Activated CD8-positive, alpha-beta T cell treated with anti-CD3 and anti-CD28 coated beads for 36 hours (primary cell): ENCODE results near the gene CHRNA1. TPM values are rescaled to one million over a fixed set of nuclear protein-coding genes. Genes with fewer than 3 reads are reported as not detected.

Experiments used
- ATAC-seq: fragments of 200-7000 bp; cut with Tn5 transposase; one replicate; pipeline ENCODE4 v1.10.0; 2021; ENCODE audit warnings: mild to moderate bottlenecking, moderate library complexity
- CTCF ChIA-PET: fragments of 350-600 bp; sonication (Branson Sonifier 250); formaldehyde crosslinking; loops from one replicate; lab custom pipeline; 2021; ENCODE audit warnings: antibody characterized with exemption; lab: Charles Lee
- POLR2A ChIA-PET: fragments of 350-600 bp; sonication (Branson Sonifier 250); formaldehyde crosslinking; loops from one replicate; lab custom pipeline; 2021; ENCODE audit warnings: antibody characterized with exemption; lab: Charles Lee
- DNase-seq: peaks from one replicate; pipeline ENCODE4 v3.0.0-alpha.2; 2020
- H3K27ac Mint-ChIP-seq: one replicate; pipeline ENCODE4 v1.8.0; 2021; ENCODE audit warnings: mild to moderate bottlenecking, mixed read lengths
- H3K27me3 Mint-ChIP-seq: one replicate; pipeline ENCODE4 v1.8.0; 2021; ENCODE audit warnings: mixed read lengths
- H3K36me3 Mint-ChIP-seq: one replicate; pipeline ENCODE4 v1.8.0; 2021; ENCODE audit warnings: low read depth, mixed read lengths
- H3K4me1 Mint-ChIP-seq: one replicate; pipeline ENCODE4 v1.8.0; 2021; ENCODE audit warnings: low read depth, mixed read lengths
- H3K4me3 Mint-ChIP-seq: one replicate; pipeline ENCODE4 v1.8.0; 2021; ENCODE audit warnings: mild to moderate bottlenecking, moderate library complexity, mixed read lengths
- H3K9me3 Mint-ChIP-seq: one replicate; pipeline ENCODE4 v1.8.0; 2021; ENCODE audit warnings: mixed read lengths
- CTCF ChIP-seq: fragments of 200-600 bp; IDR thresholded peaks from one replicate; pipeline ENCODE4 v1.8.0; 2022; ENCODE audit warnings: antibody characterized with exemption, mild to moderate bottlenecking
- intact Hi-C: fragments of 100-400 bp; cut with micrococcal nuclease; formaldehyde crosslinking; loops from one replicate; pipeline ENCODE4 v1.10.0; 2022
- total RNA-seq, 2 experiments: library from RNA; stranded (reverse); gene quantifications; one replicate each; pipeline ENCODE4 v1.2.3, GENCODE V29; 2021

Gene CHRNA1
- total RNA-seq, 2 experiments from 2014 or later = not detected

- Mint-ChIP-seq H3K27me3 (no peaks in the 10 kb centered on the region), H3K27ac (no peak overlapping the region), H3K4me1 (peaks cover 46% of the 10 kb centered on the region), H3K4me3 (no peak overlapping the region), H3K9me3 (no peaks in the 10 kb centered on the region), H3K36me3 (no peaks in the 10 kb centered on the region)
- no peak for TF ChIP-seq CTCF
- DNase-seq = no peak
- intact Hi-C loops = loop anchor here (5.0 kb wide), 2 partner anchors 62 to 212 kb away; no protein-coding TSS in a partner anchor
- ATAC-seq = no peak
- POLR2A ChIA-PET = no interaction called here
- CTCF ChIA-PET = interaction anchor here (1.0 to 12.3 kb wide), 13 partner anchors 10 to 256 kb away, joined by 4 to 105 read pairs (median 5); no protein-coding TSS in a partner anchor
These were observed 10.6 kb upstream of the CHRNA1 start for GRCh38 chr2:174774886-174775285.

GRCh38 chr2:174773215-174773614 is 8.9 kb upstream of the CHRNA1 start:
- CTCF ChIA-PET = interaction anchor here (1.2 to 12.3 kb wide), 7 partner anchors 11 to 217 kb away, joined by 3 to 105 read pairs (median 9); no protein-coding TSS in a partner anchor
- Mint-ChIP-seq H3K27ac (no peak overlapping the region), H3K9me3 (no peaks in the 10 kb centered on the region), H3K4me3 (no peak overlapping the region), H3K36me3 (no peaks in the 10 kb centered on the region), H3K27me3 (no peaks in the 10 kb centered on the region), H3K4me1 (peaks cover 29% of the 10 kb centered on the region)
- POLR2A ChIA-PET = no interaction called here
- ATAC-seq (no peak), DNase-seq (no peak)
- intact Hi-C loops = loop anchor here (5.0 kb wide), 1 partner anchor 214 kb away; no protein-coding TSS in a partner anchor
- TF ChIP-seq CTCF = no peak

- no peaks in the 10 kb centered on the region for H3K36me3 Mint-ChIP-seq
- ATAC-seq (no peak), DNase-seq (no peak)
- CTCF ChIA-PET = interaction anchor here (0.6 to 12.3 kb wide), 25 partner anchors 9 to 377 kb away, joined by 3 to 105 read pairs (median 5); no protein-coding TSS in a partner anchor
- H3K27me3 Mint-ChIP-seq = no peaks in the 10 kb centered on the region
- POLR2A ChIA-PET = no interaction called here
- no peak overlapping the region for H3K27ac Mint-ChIP-seq
- TF ChIP-seq CTCF = no peak
- intact Hi-C loops = loop anchor here (5.0 kb wide), 1 partner anchor 215 kb away; no protein-coding TSS in a partner anchor
- no peak overlapping the region for H3K4me3 Mint-ChIP-seq
- H3K9me3 Mint-ChIP-seq = no peaks in the 10 kb centered on the region
- peaks cover 21% of the 10 kb centered on the region for H3K4me1 Mint-ChIP-seq
These were observed 8.2 kb upstream of the CHRNA1 start for GRCh38 chr2:174772472-174772801.

- Mint-ChIP-seq H3K27ac (no peak overlapping the region), H3K27me3 (no peaks in the 10 kb centered on the region), H3K36me3 (no peaks in the 10 kb centered on the region), H3K4me3 (no peak overlapping the region), H3K4me1 (peaks cover 16% of the 10 kb centered on the region), H3K9me3 (no peaks in the 10 kb centered on the region)
- CTCF ChIA-PET = interaction anchor here (0.6 to 12.3 kb wide), 49 partner anchors 9 to 378 kb away, joined by 3 to 105 read pairs (median 4); no protein-coding TSS in a partner anchor
- ATAC-seq (peak; percentile 88), DNase-seq (peak; percentile 81)
- POLR2A ChIA-PET = no interaction called here
- peak; percentile 65 for TF ChIP-seq CTCF
- intact Hi-C loops = loop anchor here (5.0 kb wide), 1 partner anchor 215 kb away; no protein-coding TSS in a partner anchor
These were observed 7.6 kb upstream of the CHRNA1 start for GRCh38 chr2:174771631-174772471.

- no peak overlapping the region for H3K4me3 Mint-ChIP-seq
- peaks cover 12% of the 10 kb centered on the region for H3K4me1 Mint-ChIP-seq
- H3K27me3 Mint-ChIP-seq = no peaks in the 10 kb centered on the region
- ATAC-seq = no peak
- POLR2A ChIA-PET = no interaction called here
- H3K27ac Mint-ChIP-seq = no peak overlapping the region
- intact Hi-C loops = loop anchor here (5.0 kb wide), 1 partner anchor 216 kb away; no protein-coding TSS in a partner anchor
- DNase-seq = no peak
- no peaks in the 10 kb centered on the region for H3K36me3 Mint-ChIP-seq
- no peak for TF ChIP-seq CTCF
- CTCF ChIA-PET = interaction anchor here (0.6 to 12.3 kb wide), 47 partner anchors 9 to 378 kb away, joined by 3 to 105 read pairs (median 4); no protein-coding TSS in a partner anchor
- H3K9me3 Mint-ChIP-seq = no peaks in the 10 kb centered on the region
These were observed 6.9 kb upstream of the CHRNA1 start for GRCh38 chr2:174771136-174771535.
